ENCODE data around the gene PPIF.

PPIF gene

DNA sequence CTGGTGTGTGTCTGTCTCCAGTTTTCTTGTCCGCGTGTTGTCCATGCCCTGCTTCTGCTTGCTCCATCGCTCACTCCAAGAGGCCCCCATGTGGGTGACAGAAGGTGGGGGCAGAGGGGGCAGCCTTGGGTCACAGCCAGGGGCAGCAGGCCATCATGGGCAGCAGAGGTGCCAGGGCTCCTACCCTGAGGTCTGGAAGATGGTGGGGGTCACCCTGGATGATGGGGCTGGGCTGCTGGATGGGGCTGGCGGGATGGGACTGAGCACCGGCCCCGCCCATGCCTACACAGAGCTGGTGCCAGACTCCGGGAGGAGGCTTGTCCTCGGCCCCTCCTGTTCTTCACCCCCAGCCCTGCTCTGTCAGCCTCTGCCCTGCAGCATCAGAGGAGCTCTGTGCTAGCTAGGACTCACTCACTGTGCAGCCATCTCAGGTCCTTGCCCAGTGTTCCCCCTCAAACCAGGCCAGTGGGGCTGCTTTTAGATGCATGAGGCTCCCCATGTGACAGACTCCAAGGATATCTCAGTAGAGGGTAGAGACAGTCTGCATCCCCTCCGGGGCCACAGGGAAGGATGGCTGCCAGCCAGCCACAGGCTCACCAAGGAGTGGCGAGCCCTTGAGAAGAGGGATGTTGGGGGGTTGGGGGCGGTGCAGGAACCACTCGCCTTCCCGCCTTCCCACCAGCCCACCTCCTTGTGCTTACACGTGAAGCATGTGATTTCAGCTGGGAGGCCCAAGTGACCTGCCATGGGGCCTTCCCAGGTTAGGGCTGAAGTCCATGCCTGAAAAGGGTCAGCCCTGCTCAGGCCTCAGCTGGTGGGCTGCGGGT lies 35.5 kb upstream of the PPIF start:
- no peak overlapping the region for H3K27ac ChIP-seq
- TF ChIP-seq, protein P1, sequence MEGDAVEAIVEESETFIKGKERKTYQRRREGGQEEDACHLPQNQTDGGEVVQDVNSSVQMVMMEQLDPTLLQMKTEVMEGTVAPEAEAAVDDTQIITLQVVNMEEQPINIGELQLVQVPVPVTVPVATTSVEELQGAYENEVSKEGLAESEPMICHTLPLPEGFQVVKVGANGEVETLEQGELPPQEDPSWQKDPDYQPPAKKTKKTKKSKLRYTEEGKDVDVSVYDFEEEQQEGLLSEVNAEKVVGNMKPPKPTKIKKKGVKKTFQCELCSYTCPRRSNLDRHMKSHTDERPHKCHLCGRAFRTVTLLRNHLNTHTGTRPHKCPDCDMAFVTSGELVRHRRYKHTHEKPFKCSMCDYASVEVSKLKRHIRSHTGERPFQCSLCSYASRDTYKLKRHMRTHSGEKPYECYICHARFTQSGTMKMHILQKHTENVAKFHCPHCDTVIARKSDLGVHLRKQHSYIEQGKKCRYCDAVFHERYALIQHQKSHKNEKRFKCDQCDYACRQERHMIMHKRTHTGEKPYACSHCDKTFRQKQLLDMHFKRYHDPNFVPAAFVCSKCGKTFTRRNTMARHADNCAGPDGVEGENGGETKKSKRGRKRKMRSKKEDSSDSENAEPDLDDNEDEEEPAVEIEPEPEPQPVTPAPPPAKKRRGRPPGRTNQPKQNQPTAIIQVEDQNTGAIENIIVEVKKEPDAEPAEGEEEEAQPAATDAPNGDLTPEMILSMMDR (IDR thresholded peaks at IDR 0.05), result no peak
- no peaks in the 10 kb centered on the region for H3K9me3 ChIP-seq
- intact Hi-C loops (cut with DNase I; ENCODE audit: low total_unique reads), result no loop called here
- H3K4me1 ChIP-seq, result peaks cover 0 to 2% (median 0%) of the 10 kb centered on the region in 4 donors
- H3K27me3 ChIP-seq, result no peaks in the 10 kb centered on the region
- H3K36me3 ChIP-seq, result peaks cover 35 to 86% (median 72%) of the 10 kb centered on the region in 3 donors
- no peak overlapping the region for H3K4me3 ChIP-seq
- no peak for DNase-seq

DNA sequence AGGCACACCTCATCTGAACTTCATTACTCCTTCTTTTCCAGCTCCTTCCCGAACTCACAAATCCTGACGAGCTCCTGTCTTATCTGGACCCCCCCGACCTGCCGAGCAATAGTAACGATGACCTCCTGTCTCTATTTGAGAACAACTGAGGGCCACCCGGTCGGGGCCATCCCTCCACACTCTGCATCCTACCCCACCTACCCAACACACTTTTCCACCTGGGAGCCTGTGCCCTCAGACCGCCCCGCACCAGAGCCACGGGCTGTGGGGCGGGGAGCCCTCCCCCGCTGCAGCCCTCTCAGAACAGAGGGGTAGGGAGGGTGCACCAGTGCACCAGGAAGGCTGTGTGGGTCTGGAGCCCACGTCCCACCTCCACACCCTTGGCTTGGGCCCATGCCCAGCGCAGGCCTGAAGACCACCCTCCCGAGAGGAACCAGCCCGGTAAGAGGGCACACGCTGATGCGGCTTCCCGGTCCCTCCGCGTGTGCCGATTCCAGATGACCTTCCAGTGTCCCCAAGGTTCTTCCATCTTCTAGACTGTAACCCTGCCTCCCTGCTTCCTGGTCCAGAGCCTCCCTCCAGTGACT lies 34.6 kb upstream of the PPIF start:
- Histone ChIP-seq H3K4me3 (no peak overlapping the region), H3K4me1 (peaks cover 0 to 10% (median 3%) of the 10 kb centered on the region in 4 donors), H3K27me3 (no peaks in the 10 kb centered on the region), H3K9me3 (no peaks in the 10 kb centered on the region), H3K36me3 (peaks cover 26 to 77% (median 63%) of the 10 kb centered on the region in 3 donors), H3K27ac (no peak overlapping the region)
- TF ChIP-seq, protein P1 (IDR thresholded peaks at IDR 0.05), result no peak
- DNase-seq, result no peak
- intact Hi-C loops (cut with DNase I; ENCODE audit: low total_unique reads), result no loop called here

DNA sequence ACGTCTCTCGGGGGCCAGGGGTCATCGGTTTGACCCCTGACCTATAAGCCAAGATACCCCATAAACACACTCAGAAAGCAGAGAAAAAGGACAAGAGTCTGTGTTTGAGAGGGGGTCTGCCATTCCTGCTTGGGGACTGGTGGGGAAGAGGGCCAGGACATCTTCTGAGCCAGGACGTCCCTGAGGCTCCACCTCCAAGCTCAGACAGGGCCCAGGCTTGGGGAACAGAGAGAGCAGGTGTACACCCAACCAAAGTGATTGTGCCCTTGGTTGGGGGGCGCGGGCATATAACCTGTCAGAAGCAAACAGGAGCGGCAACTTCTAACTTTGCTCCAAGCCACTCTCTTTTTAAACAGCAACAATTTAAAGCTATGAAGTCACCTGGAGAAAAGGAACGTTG lies 33.9 kb upstream of the PPIF start:
- TF ChIP-seq, protein P1 (IDR thresholded peaks at IDR 0.05), result no peak
- Histone ChIP-seq H3K4me3 (no peak overlapping the region), H3K27me3 (no peaks in the 10 kb centered on the region), H3K36me3 (peaks cover 20 to 71% (median 56%) of the 10 kb centered on the region in 3 donors), H3K9me3 (no peaks in the 10 kb centered on the region), H3K4me1 (peaks cover 0 to 15% (median 6%) of the 10 kb centered on the region in 4 donors), H3K27ac (no peak overlapping the region)
- DNase-seq, result no peak
- intact Hi-C loops (cut with DNase I; ENCODE audit: low total_unique reads), result no loop called here

DNA sequence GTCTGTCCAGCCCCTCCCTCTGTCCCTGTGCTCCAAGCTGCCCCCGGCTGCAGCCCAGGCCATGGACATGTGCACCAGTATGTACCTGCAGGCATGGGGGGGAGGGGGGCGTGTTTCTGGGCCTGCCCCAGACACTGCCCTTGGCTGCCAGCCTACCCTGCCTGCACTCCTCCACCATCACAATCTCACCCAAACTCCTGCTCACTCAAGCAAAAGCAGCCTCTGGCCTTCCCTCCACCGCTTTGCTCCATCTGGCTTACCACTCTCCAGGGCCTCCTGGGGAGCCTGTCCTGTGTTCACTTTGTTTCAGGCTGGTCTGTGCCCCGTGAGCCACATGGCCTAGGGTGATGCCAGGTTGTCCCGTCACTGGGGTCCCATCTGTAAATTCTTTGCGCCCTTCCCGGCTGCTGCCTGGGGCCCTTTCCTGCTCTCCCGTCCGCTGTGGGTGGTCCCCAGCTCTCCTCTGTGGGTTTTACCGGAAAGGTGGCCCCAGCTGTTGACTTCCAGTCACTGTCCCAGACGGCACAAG lies 33.3 kb upstream of the PPIF start:
- Histone ChIP-seq H3K27ac (no peak overlapping the region), H3K4me3 (no peak overlapping the region), H3K36me3 (peaks cover 13 to 65% (median 50%) of the 10 kb centered on the region in 3 donors), H3K9me3 (no peaks in the 10 kb centered on the region), H3K27me3 (no peaks in the 10 kb centered on the region), H3K4me1 (peaks cover 0 to 15% (median 6%) of the 10 kb centered on the region in 4 donors)
- no peak for DNase-seq
- TF ChIP-seq, protein P1 (IDR thresholded peaks at IDR 0.05), result no peak
- intact Hi-C loops (cut with DNase I; ENCODE audit: low total_unique reads), result no loop called here

DNA sequence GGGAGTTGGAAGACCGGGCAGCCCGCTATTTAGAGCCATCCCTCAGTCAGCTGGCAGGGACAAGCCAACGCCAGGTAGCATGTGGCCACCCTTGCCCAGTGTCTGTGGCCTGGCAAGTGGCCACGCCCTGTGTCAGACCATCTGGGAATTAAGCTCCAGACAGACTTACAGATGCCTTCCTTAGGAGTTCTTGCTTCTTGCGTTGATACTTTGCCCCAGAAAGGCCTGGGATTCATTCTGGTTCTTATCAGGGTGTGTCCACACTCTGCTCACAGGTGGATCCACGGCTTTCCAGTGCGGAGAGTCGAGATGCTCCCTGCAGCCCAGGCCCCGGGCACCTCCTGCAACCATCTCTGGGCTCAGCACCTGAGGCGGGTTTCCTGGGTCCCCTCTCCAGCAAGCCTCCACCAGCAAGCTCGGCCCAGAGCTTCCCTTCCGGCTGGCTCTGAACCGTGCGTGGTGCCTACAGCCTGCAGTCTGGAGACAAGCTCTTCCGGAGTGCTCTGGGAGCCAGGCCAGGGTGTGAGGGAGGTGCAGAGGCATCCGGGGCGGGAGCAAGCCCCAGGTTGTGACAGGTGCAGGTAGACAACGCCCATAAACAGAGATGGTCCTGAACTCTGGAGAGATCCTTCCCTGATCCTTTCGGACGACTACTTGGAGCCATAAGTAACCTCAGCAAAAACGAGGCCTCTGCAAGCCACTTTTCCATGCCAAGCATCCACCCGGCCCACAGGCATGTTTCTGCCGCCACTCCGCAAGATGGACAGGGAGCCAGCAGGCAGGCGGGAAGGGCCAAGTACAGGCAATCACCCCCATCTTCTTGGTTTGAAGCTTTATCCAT lies 32.3 kb upstream of the PPIF start:
- TF ChIP-seq, protein P1 (IDR thresholded peaks at IDR 0.05), result no peak
- no peaks in the 10 kb centered on the region for H3K9me3 ChIP-seq
- peaks cover 0 to 15% (median 6%) of the 10 kb centered on the region in 4 donors for H3K4me1 ChIP-seq
- no peaks in the 10 kb centered on the region for H3K27me3 ChIP-seq
- H3K27ac ChIP-seq, result no peak overlapping the region
- H3K36me3 ChIP-seq, result peaks cover 10 to 54% (median 42%) of the 10 kb centered on the region in 3 donors
- intact Hi-C loops (cut with DNase I; ENCODE audit: low total_unique reads), result no loop called here
- DNase-seq, result no peak
- H3K4me3 ChIP-seq, result no peak overlapping the region
